ENCODE measurements around the gene CPT2. TPM values are rescaled to one million over a fixed set of nuclear protein-coding genes. Genes with fewer than 3 reads are reported as not detected.
"Not testable (repeated sequence)": the region's sequence is repeated elsewhere in the genome, so short reads cannot be mapped to it uniquely, and the experiment has no call there.

Gene CPT2
- total RNA-seq, 3 donors from 2014 or later = 30.1 to 75.3 (median 52.3) TPM

DNA sequence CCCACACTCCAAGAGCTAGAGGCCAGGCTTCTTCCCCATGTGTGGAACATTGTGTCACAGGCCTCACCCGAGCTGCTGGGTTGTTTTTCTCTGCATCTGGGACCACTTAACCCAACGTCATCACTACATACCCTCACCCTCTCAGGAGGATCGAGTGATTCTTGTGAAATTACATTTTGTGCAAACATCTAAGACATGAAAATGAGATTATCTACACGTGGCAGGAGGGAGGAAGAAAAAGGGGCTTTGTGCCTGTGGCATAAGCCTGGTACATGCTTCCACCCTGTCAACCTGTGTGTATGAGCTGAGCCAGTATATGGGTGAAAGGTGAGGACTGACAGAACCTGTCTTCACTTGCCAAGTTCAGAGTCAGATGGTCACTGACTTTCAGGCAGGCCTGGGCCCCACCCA is 1.6 kb downstream of the CPT2 start:
- DNase-seq = peak in 1 of 3 donors; percentile 67
- TF ChIP-seq, protein P1, sequence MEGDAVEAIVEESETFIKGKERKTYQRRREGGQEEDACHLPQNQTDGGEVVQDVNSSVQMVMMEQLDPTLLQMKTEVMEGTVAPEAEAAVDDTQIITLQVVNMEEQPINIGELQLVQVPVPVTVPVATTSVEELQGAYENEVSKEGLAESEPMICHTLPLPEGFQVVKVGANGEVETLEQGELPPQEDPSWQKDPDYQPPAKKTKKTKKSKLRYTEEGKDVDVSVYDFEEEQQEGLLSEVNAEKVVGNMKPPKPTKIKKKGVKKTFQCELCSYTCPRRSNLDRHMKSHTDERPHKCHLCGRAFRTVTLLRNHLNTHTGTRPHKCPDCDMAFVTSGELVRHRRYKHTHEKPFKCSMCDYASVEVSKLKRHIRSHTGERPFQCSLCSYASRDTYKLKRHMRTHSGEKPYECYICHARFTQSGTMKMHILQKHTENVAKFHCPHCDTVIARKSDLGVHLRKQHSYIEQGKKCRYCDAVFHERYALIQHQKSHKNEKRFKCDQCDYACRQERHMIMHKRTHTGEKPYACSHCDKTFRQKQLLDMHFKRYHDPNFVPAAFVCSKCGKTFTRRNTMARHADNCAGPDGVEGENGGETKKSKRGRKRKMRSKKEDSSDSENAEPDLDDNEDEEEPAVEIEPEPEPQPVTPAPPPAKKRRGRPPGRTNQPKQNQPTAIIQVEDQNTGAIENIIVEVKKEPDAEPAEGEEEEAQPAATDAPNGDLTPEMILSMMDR (IDR thresholded peaks at IDR 0.05) = no peak

DNA sequence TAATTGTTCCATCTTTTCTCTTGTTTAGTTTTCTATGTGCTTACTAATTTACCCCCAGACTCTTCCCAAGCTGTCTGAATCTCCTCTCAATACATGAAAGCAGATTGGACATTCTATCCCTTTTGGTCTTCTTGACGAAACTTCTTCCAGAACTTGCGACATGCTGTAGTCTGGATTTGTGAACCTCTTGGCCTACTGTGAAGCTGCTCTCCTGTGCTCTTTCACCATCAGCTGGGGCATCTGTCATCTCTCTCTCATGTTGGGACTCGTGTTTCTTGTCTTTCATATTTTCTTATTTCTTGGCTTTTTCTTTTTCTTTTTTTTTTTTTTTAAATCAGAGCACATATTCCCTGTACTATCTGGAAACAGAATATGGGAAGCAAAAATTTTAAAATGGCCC is 6.8 kb downstream of the CPT2 start:
- Histone ChIP-seq H3K36me3 (ENCODE audit: low read depth) (peaks cover 11% of the 10 kb centered on the region), H3K9me3 (peaks cover 17% of the 10 kb centered on the region), H3K4me3 (no peak overlapping the region), H3K4me1 (ENCODE audit: low read depth) (peaks cover 2% of the 10 kb centered on the region)
- TF ChIP-seq, protein P1 (IDR thresholded peaks at IDR 0.05) = no peak
- intact Hi-C loops (cut with DNase I, micrococcal nuclease) = no loop called here
- no peak for DNase-seq
- no peak for ATAC-seq

More for the DNA sequence above, 1.6 kb downstream of the CPT2 start:
- intact Hi-C loops (cut with DNase I, micrococcal nuclease) = no loop called here
- Histone ChIP-seq H3K4me1 (ENCODE audit: low read depth) (peaks cover 13% of the 10 kb centered on the region), H3K4me3 (no peak overlapping the region), H3K36me3 (ENCODE audit: low read depth) (no peaks in the 10 kb centered on the region), H3K9me3 (no peaks in the 10 kb centered on the region)
- peak; percentile 47 for ATAC-seq

DNA sequence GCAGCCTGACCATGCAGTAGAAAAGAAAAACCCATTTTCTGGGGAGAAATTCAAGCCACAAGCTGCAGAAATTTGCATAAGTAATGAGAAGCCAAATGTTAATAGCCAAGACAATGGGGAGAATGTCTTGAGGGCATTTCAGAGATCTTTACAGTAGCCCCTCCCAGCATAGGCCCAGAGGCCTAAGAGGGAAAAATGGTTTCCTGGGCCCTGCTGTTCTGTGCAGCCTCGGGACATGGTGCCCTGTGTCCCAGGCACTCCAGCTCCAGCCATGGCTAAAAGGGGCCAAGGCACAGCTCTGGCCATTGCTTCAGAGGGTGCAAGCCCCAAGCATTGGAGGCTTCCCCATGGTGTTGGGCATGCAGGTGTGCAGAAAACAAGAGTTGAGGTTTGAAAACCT is 8.9 kb downstream of the CPT2 start:
- intact Hi-C loops (cut with DNase I, micrococcal nuclease); ATAC-seq; H3K4me1 ChIP-seq (ENCODE audit: low read depth); H3K4me3 ChIP-seq; DNase-seq: not testable (repeated sequence)
- Histone ChIP-seq H3K36me3 (ENCODE audit: low read depth) (peaks cover 19% of the 10 kb centered on the region), H3K9me3 (peaks cover 17% of the 10 kb centered on the region)

DNA sequence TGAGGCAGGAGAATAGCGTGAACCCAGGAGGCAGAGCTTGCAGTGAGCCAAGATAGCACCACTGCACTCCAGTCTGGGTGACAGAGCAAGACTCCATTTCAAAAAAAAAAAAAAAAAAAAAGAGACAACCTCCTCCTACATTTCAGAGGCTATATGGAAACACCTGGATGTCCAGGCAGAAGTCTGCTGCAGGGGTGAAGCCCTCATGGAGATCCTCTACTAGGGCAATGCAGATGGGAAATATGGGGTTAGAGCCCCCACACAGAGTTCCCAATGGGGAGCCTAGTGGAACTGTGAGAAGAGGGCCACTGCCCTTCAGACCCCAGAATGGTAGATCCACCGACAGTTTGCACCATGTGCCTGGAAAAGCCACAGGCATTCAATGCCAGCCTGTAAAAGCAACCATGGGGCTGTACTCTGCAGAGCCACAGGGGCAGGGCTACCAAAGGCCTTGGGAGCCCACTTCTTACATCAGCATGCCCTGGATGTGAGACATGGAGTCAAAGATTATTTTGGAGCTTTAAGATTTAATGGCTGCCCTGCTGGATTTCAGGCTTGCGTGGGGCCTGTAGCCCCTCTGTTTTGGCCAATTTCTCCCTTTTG is 9.6 kb downstream of the CPT2 start:
- ATAC-seq; H3K4me3 ChIP-seq; H3K4me1 ChIP-seq (ENCODE audit: low read depth); intact Hi-C loops (cut with DNase I, micrococcal nuclease); DNase-seq: not testable (repeated sequence)
- peaks cover 23% of the 10 kb centered on the region for H3K36me3 ChIP-seq (ENCODE audit: low read depth)
- H3K9me3 ChIP-seq = peaks cover 17% of the 10 kb centered on the region

DNA sequence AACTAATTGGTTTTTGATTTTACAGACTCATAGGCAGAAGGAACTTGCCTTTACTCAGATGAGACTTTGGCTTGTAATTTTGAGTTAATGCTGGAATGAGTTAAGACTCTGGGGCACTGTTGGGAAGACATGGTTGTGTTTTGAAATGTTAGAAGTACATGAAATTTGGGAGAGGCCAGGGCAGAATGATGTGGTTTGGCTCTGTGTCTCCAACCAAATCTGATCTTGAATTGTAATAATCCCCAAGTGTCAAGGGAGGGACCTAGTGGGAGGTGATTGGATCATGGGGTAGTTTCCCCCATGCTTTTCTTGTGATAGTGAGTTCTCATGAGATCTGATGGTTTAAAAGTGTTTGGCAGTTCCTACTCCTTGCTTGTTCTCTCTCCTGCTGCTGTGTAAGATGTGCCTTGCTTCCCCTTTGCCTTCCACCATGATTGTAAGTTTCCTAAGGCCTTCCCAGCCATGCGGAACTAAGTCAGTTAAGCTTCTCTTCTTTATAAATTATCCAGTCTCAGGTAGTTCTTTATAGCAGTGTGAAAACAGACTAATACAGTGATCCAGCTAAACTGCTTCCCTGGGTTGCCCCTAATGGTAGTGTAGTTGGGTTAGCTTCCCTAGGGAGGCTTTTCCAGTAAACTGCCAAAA is 10.2 kb downstream of the CPT2 start:
- intact Hi-C loops (cut with DNase I, micrococcal nuclease) = no loop called here
- ATAC-seq = no peak

DNA sequence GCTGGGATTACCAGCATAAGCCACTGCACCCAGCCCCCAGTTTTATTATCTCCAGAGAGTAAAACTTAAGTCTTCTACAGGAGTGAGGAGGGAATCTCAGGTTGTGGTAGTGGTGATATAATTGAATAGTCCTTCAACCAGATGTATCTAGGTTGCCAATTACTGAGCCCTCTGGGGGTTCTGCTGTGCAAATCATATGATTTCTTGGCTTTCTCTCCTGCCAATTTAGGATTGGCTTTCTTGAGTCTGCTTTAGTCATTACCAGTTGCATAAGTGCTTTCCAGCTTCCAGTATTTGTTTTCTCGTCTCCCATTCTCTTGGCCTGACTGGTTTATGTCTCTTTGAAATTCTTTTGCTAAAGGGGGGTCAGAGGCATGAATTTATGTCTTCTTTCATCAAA is 11.1 kb downstream of the CPT2 start:
- intact Hi-C loops (cut with DNase I, micrococcal nuclease) = no loop called here
- ATAC-seq (no peak), DNase-seq (no peak)
- peaks cover 23% of the 10 kb centered on the region for H3K36me3 ChIP-seq (ENCODE audit: low read depth)
- H3K4me3 ChIP-seq = no peak overlapping the region
- H3K4me1 ChIP-seq (ENCODE audit: low read depth) = no peaks in the 10 kb centered on the region
- TF ChIP-seq, protein P1 (IDR thresholded peaks at IDR 0.05) = no peak
- peaks cover 17% of the 10 kb centered on the region for H3K9me3 ChIP-seq

More for the DNA sequence above, 10.2 kb downstream of the CPT2 start:
- Histone ChIP-seq H3K36me3 (ENCODE audit: low read depth) (peaks cover 23% of the 10 kb centered on the region), H3K4me3 (no peak overlapping the region), H3K4me1 (ENCODE audit: low read depth) (no peaks in the 10 kb centered on the region), H3K9me3 (peaks cover 17% of the 10 kb centered on the region)
- TF ChIP-seq, protein P1 (IDR thresholded peaks at IDR 0.05) = no peak
- no peak for DNase-seq
